Heart left ventricle (tissue), 13 donors: Measurements from ENCODE around the gene SLC35F5.

ENCODE experiments used
- CTCF ChIP-seq, 12 donors: fragments of 200-600 bp; sonication (generic) in 4 of 12; IDR thresholded peaks; one replicate each; pipeline versions ENCODE4 v1.5.0 to v1.8.0; 2018 to 2022; ENCODE audit warnings: antibody characterized with exemption in 12 of 12, mild to moderate bottlenecking in 5 of 12
- POLR2A ChIP-seq, 2 donors: fragments of 450-650 bp; IDR thresholded peaks; one replicate each; pipeline ENCODE4 v1.6.1; 2017; ENCODE audit warnings: antibody characterized with exemption in 2 of 2, mild to moderate bottlenecking in 2 of 2, moderate library complexity in 2 of 2
- donor health status: ischemic (EF 13 %, LVEDD 7.1; RV severe dilation, severe dysfunction).
- donor health status: DM: no; HTN: yes; CAD: no.
- donor health status: DM: no; HTN: no; CAD: no.
- donor health status: ischemic (EF 25% LVEDD 6.9; RV normal size, moderate dysfunction).
- donor health status: ischemic (EF 25% LVEDD 5.7; RV mildly dilated, moderate dysfunction).
- donor health status: ischemic (EF 35%, LVEDD 5.7; RV mildly dilated, moderate dysfunction).
- donor health status: nonischemic (EF 11% LVEDD 7.7; RV severe dilation, severe dysfunction).
- donor health status: DM: yes; HTN: yes; CAD: no.
- donor health status: PGD.
- donor health status: ischemic (EF 29% LVEDD 5.4; RV normal size, mild dysfunction).
- donor health status: nonischemic (EF 23%, LVEDD 6.1; RV moderate dilation, normal function).

DNA sequence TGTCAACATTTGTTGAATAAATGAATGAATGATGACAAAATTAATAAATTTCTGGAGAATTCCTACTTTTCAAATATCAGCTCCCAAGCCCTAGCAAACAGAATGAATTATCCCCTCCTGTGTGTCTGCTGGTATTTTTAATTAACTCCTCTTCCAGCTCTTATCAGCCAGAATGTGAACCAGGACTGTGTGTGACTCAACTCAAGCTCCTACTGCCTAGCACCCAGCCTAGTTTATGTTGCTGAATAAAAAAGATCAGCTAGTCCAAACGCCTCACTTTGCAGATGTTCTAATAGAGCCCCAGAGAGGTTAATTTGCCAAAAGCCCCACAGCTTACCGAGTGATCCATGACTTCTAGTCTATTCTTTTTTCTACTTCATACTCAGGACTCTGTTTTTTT is 79.1 kb downstream of the SLC35F5 start:
- TF ChIP-seq CTCF (IDR thresholded peaks at IDR 0.05), result no peak
- no peak for TF ChIP-seq POLR2A (IDR thresholded peaks at IDR 0.05)
